Peyer's patch (tissue), 4 donors: ENCODE results near the gene FAF2.

ENCODE experiments used
- CTCF ChIP-seq, 6 experiments: fragments of 450-650 bp in 4 of 6; fragments of 200-600 bp in 2 of 6; sonication (generic) in 1 of 6; IDR thresholded peaks; one replicate each; pipeline ENCODE4 v1.5.1; 2017 to 2019; ENCODE audit warnings: antibody characterized with exemption in 6 of 6, mild to moderate bottlenecking in 3 of 6, moderate library complexity in 1 of 6
- POLR2A ChIP-seq, 2 donors: fragments of 450-650 bp; IDR thresholded peaks; one replicate each; pipeline ENCODE4 v1.5.1; 2017; ENCODE audit warnings: antibody characterized with exemption in 2 of 2, mild to moderate bottlenecking in 2 of 2, moderate library complexity in 2 of 2

- TF ChIP-seq CTCF (IDR thresholded peaks at IDR 0.05) (no peak), POLR2A (IDR thresholded peaks at IDR 0.05) (no peak)
These were observed 51.1 kb downstream of the FAF2 start for GRCh38 chr5:176499273-176499672.
